ENCODE results near the gene ACSS1.

DNA sequence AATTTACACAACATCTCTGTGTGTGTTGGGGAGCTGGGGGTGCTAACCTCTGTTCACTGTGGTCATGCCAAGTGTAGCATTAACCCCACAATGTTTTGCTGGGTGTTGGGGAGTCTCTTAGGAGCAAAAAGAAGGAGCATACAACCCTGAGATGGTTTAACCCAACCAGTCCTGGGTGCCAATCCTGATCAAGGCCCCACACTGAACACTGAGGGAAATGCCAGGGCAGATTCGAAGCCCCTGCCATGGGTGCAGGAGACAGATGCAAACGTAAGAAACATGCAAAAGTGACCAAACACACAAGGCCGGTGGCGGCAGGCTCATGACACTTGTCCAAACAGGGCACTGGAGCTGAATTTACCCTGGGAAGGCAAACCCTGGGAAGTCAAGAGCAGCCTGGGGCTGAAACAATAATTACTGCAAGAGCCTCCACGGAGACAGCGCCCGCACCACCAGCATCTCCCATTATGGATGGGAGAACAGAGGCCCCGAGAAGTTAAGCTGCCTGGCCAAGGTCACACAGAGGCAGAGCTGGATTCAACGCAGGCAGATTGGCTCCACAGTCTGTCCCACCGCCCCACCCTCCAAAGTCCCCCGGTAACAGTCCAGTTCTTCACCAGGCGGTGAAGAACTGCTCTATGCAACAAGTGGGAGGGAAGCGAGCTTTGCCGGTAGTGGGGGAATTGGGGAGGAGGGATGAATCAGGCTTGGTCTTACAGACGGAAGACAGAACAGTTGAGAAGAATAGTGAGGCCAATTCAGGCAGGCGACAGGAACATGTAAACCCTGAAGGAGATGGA, 8.5 kb downstream of the ACSS1 start:
- TF ChIP-seq, protein P1, sequence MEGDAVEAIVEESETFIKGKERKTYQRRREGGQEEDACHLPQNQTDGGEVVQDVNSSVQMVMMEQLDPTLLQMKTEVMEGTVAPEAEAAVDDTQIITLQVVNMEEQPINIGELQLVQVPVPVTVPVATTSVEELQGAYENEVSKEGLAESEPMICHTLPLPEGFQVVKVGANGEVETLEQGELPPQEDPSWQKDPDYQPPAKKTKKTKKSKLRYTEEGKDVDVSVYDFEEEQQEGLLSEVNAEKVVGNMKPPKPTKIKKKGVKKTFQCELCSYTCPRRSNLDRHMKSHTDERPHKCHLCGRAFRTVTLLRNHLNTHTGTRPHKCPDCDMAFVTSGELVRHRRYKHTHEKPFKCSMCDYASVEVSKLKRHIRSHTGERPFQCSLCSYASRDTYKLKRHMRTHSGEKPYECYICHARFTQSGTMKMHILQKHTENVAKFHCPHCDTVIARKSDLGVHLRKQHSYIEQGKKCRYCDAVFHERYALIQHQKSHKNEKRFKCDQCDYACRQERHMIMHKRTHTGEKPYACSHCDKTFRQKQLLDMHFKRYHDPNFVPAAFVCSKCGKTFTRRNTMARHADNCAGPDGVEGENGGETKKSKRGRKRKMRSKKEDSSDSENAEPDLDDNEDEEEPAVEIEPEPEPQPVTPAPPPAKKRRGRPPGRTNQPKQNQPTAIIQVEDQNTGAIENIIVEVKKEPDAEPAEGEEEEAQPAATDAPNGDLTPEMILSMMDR (IDR thresholded peaks at IDR 0.05): no peak
- no peak for TF ChIP-seq MYC (IDR thresholded peaks at IDR 0.05; ENCODE audit: borderline replicate concordance, low read length)
- TF ChIP-seq POLR2A (IDR thresholded peaks at IDR 0.05; ENCODE audit: low read length): no peak
- no peak for TF ChIP-seq NFE2L2 (conservative IDR thresholded peaks at IDR 0.05; ENCODE audit: low read length)
- TF ChIP-seq CEBPB (IDR thresholded peaks at IDR 0.05): no peak

All from A549 (cell line).